GM12878 (cell line): ENCODE data around the gene ETV6. TPM values are rescaled to one million over a fixed set of nuclear protein-coding genes. Genes with fewer than 3 reads are reported as not detected.

ENCODE experiments used
- EED ChIP-seq: sonication (generic); IDR thresholded peaks from 2 replicates; pipeline ENCODE4 v1.6.1; 2016; ENCODE audit warnings: antibody characterized with exemption, low read depth
- EP300 ChIP-seq, 2 experiments: fragments of 150-350 bp in 1 of 2; IDR thresholded peaks; 2 replicates each; pipeline ENCODE4 v1.6.1; 2011 to 2012; ENCODE audit warnings: low read depth in 2 of 2, low read length in 2 of 2, borderline replicate concordance in 1 of 2, improper control_type of control experiment in 1 of 2, inconsistent platforms in 1 of 2; ENCODE audit not compliant: control insufficient read depth in 1 of 2
- FOS ChIP-seq: IDR thresholded peaks from 3 replicates; pipeline ENCODE4 v1.6.1; 2011; ENCODE audit warnings: borderline replicate concordance; ENCODE audit not compliant: insufficient read length; ENCODE audit errors: extremely low read depth
- GATAD2B ChIP-seq: fragments of 450-650 bp; conservative IDR thresholded peaks from 2 replicates; pipeline ENCODE4 v1.6.1; 2017; ENCODE audit warnings: low read depth, mild to moderate bottlenecking, moderate library complexity
- IKZF2 ChIP-seq, 2 experiments: fragments of 450-650 bp; IDR thresholded peaks; 2 replicates each; pipeline ENCODE4 v1.6.1; 2017; ENCODE audit warnings: mild to moderate bottlenecking in 2 of 2, moderate library complexity in 2 of 2
- IRF4 ChIP-seq: IDR thresholded peaks from 2 replicates; pipeline ENCODE4 v1.6.1; 2011; ENCODE audit warnings: low read depth, low read length
- NR2C1 ChIP-seq: fragments of 450-650 bp; IDR thresholded peaks from 2 replicates; pipeline ENCODE4 v1.6.1; 2017; ENCODE audit warnings: antibody characterized with exemption, mild to moderate bottlenecking, moderate library complexity
- NR2C2 ChIP-seq: IDR thresholded peaks from 2 replicates; pipeline ENCODE4 v1.6.1; 2011; ENCODE audit warnings: borderline replicate concordance, low read depth; ENCODE audit not compliant: control insufficient read depth, insufficient read length
- POLR2A ChIP-seq: IDR thresholded peaks from 2 replicates; pipeline ENCODE4 v1.6.1; 2011; ENCODE audit warnings: low read depth, mild to moderate bottlenecking, low read length
- POU2F2 ChIP-seq: IDR thresholded peaks from 3 replicates; pipeline ENCODE4 v1.6.1; 2011; ENCODE audit warnings: low read depth, mild to moderate bottlenecking, low read length, borderline replicate concordance
- SUPT20H ChIP-seq: IDR thresholded peaks from 2 replicates; pipeline ENCODE4 v1.6.1; 2011; ENCODE audit warnings: low read depth, mild to moderate bottlenecking, low read length, moderate library complexity, borderline replicate concordance; ENCODE audit not compliant: control insufficient read depth
- TCF3 ChIP-seq: IDR thresholded peaks from 2 replicates; pipeline ENCODE4 v1.6.1; 2012; ENCODE audit warnings: low read depth, mild to moderate bottlenecking, low read length, borderline replicate concordance; ENCODE audit not compliant: insufficient read depth
- ZNF274 ChIP-seq: IDR thresholded peaks from one replicate; pipeline ENCODE4 v1.8.0; 2011; ENCODE audit not compliant: insufficient read length, insufficient read depth
- ZZZ3 ChIP-seq: IDR thresholded peaks from 2 replicates; pipeline ENCODE4 v1.6.1; 2011; ENCODE audit warnings: low read depth; ENCODE audit not compliant: control insufficient read depth, insufficient read length
- polyA plus RNA-seq, 11 experiments: library from polyadenylated mRNA; depleted of rRNA in 4 of 11; unstranded in 6 of 11; stranded (reverse) in 5 of 11; fragments of >200 nt; fragmentation: Nextera tagmentation in 4 of 11; fragmentation: Illumina TruSeq in 1 of 11; extraction: Ambion mirVana in 4 of 11; extraction: Trizol in 1 of 11; gene quantifications; 1 replicate in 1 of 11; 2 replicates in 10 of 11; pipeline versions ENCODE4 v1.2.1 to v1.2.3, GENCODE V29; 2011 to 2016; ENCODE audit warnings: inconsistent platforms in 2 of 11, missing spikeins in 2 of 11, low read depth in 1 of 11
- total RNA-seq, 4 experiments: library from RNA; depleted of rRNA in 3 of 4; stranded (reverse); fragments of >200 nt in 3 of 4; fragmentation: Illumina TruSeq in 1 of 4; extraction: Trizol in 1 of 4; gene quantifications; 2 replicates each; pipeline versions ENCODE4 v1.2.1 to v1.2.3, GENCODE V29; 2013 to 2021
- TF ChIP-seq, protein P1 (sequence below): fragments of 450-650 bp; IDR thresholded peaks from 2 replicates; pipeline ENCODE4 v1.6.1; 2017; ENCODE audit warnings: antibody characterized with exemption, mild to moderate bottlenecking, moderate library complexity
- TF ChIP-seq, protein P2 (sequence below): fragments of 450-650 bp; formaldehyde crosslinking; IDR thresholded peaks from 2 replicates; pipeline ENCODE4 v1.4.0; 2022; ENCODE audit warnings: mild to moderate bottlenecking, moderate library complexity
- TF ChIP-seq, protein P3 (sequence below): fragments of 450-650 bp; IDR thresholded peaks from 2 replicates; pipeline ENCODE4 v1.6.1; 2017; ENCODE audit warnings: low read depth, mild to moderate bottlenecking, moderate library complexity
- TF ChIP-seq, protein P4 (sequence below): fragments of 450-650 bp; IDR thresholded peaks from 2 replicates; pipeline ENCODE4 v1.6.1; 2014; ENCODE audit warnings: mild to moderate bottlenecking

ETV6 gene
- total and polyA plus RNA-seq, 10 of the 15 experiments (the other 5 are each of a cell fraction or from before 2014, with no cell fraction given): 6.6 to 74.8 (median 24.6) TPM

DNA sequence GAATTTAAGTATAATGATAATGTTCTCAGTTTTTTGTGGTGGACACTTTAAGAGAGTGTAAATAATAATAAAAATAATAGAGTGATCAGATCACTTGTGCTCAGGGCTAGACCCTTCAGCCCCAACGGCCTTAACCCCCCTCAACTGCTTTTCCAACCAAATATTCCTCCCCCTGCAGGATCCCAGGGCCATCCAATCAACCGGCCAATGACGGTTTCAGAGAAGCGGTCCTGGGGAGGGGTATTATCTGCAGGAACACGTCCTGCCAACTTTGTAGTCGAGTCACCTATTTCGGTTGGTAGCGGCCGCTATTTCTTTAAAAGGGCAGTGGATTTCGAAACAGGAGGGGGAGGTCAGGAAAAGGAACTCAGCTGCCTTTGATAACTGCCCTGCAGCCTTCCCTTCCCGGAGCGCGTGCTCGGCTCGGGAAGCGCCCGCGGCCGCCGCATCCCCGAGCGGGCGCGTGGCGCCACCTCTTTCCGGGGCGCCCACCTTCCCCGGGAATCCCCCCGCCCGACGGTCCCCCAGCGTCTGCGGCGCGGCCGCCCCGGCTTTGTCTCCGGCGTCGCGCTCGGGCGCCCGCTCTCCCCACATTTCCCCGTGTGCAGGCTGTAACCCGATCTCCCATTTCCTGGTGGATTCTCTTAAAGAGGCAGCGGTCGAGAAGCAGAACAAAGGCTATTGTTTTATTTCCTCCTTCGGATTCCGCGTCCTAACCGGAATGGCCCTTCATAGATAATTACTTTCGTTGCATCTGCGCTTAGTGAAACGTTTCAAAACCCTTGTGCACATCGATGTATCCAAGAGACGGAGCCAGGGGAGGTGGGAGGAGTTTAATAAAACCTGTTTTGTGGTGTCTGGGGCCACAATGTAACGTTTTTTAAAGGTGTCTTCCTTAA is 711 bp upstream of the ETV6 start (continued):
- TF ChIP-seq, protein P1, sequence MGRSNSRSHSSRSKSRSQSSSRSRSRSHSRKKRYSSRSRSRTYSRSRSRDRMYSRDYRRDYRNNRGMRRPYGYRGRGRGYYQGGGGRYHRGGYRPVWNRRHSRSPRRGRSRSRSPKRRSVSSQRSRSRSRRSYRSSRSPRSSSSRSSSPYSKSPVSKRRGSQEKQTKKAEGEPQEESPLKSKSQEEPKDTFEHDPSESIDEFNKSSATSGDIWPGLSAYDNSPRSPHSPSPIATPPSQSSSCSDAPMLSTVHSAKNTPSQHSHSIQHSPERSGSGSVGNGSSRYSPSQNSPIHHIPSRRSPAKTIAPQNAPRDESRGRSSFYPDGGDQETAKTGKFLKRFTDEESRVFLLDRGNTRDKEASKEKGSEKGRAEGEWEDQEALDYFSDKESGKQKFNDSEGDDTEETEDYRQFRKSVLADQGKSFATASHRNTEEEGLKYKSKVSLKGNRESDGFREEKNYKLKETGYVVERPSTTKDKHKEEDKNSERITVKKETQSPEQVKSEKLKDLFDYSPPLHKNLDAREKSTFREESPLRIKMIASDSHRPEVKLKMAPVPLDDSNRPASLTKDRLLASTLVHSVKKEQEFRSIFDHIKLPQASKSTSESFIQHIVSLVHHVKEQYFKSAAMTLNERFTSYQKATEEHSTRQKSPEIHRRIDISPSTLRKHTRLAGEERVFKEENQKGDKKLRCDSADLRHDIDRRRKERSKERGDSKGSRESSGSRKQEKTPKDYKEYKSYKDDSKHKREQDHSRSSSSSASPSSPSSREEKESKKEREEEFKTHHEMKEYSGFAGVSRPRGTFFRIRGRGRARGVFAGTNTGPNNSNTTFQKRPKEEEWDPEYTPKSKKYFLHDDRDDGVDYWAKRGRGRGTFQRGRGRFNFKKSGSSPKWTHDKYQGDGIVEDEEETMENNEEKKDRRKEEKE: no peak
- TF ChIP-seq, protein P2, sequence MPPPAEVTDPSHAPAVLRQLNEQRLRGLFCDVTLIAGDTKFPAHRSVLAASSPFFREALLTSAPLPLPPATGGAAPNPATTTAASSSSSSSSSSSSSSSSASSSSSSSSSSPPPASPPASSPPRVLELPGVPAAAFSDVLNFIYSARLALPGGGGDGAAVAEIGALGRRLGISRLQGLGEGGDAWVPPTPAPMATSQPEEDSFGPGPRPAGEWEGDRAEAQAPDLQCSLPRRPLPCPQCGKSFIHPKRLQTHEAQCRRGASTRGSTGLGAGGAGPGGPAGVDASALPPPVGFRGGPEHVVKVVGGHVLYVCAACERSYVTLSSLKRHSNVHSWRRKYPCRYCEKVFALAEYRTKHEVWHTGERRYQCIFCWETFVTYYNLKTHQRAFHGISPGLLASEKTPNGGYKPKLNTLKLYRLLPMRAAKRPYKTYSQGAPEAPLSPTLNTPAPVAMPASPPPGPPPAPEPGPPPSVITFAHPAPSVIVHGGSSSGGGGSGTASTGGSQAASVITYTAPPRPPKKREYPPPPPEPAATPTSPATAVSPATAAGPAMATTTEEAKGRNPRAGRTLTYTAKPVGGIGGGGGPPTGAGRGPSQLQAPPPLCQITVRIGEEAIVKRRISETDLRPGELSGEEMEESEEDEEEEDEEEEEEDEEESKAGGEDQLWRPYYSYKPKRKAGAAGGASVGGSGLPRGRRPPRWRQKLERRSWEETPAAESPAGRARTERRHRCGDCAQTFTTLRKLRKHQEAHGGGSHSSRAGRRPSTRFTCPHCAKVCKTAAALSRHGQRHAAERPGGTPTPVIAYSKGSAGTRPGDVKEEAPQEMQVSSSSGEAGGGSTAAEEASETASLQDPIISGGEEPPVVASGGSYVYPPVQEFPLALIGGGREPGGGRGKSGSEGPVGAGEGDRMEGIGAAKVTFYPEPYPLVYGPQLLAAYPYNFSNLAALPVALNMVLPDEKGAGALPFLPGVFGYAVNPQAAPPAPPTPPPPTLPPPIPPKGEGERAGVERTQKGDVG: no peak
- no peak for TF ChIP-seq ZZZ3
- peak in 1 of 2 experiments; percentile 33; a peak in 1 of 4 replicates for TF ChIP-seq EP300 (IDR thresholded peaks at IDR 0.05; ENCODE audit: borderline replicate concordance in 1 of 2, control insufficient read depth in 1 of 2, low read depth in 2 of 2, low read length in 2 of 2)
- TF ChIP-seq POU2F2: peak; percentile 75
- peak; percentile 66 to 73 for TF ChIP-seq IKZF2 (IDR thresholded peaks at IDR 0.05)
- TF ChIP-seq FOS: no peak
- TF ChIP-seq, protein P3, sequence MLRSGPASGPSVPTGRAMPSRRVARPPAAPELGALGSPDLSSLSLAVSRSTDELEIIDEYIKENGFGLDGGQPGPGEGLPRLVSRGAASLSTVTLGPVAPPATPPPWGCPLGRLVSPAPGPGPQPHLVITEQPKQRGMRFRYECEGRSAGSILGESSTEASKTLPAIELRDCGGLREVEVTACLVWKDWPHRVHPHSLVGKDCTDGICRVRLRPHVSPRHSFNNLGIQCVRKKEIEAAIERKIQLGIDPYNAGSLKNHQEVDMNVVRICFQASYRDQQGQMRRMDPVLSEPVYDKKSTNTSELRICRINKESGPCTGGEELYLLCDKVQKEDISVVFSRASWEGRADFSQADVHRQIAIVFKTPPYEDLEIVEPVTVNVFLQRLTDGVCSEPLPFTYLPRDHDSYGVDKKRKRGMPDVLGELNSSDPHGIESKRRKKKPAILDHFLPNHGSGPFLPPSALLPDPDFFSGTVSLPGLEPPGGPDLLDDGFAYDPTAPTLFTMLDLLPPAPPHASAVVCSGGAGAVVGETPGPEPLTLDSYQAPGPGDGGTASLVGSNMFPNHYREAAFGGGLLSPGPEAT: peak; percentile 84
- peak; percentile 80 for TF ChIP-seq POLR2A
- TF ChIP-seq GATAD2B: peak; percentile 80
- no peak for TF ChIP-seq NR2C1
- no peak for TF ChIP-seq IRF4
- TF ChIP-seq, protein P4, sequence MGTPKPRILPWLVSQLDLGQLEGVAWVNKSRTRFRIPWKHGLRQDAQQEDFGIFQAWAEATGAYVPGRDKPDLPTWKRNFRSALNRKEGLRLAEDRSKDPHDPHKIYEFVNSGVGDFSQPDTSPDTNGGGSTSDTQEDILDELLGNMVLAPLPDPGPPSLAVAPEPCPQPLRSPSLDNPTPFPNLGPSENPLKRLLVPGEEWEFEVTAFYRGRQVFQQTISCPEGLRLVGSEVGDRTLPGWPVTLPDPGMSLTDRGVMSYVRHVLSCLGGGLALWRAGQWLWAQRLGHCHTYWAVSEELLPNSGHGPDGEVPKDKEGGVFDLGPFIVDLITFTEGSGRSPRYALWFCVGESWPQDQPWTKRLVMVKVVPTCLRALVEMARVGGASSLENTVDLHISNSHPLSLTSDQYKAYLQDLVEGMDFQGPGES: no peak
- no peak for TF ChIP-seq ZNF274
- no peak for TF ChIP-seq NR2C2
- 0 out of 2 replicates have a peak, but pooled peaks have one; percentile 58 for TF ChIP-seq TCF3
- TF ChIP-seq SUPT20H: no peak
- peak; percentile 79 for TF ChIP-seq EED
